Caki2 (cell line): ENCODE data around the gene ARHGEF3. TPM values are rescaled to one million over a fixed set of nuclear protein-coding genes. Genes with fewer than 3 reads are reported as not detected.

Experiments used
- total RNA-seq: library from RNA; depleted of rRNA; stranded (reverse); fragments of >200 nt; shearing (Covaris generic); gene quantifications from 2 replicates; pipeline ENCODE4 v1.2.3, GENCODE V29; 2014; ENCODE audit warnings: low replicate concordance; rRNA removed

The ARHGEF3 gene
- total RNA-seq, 1 experiment from 2014 or later, result 4.6 TPM

Other genes with a start within 250 kb of the ARHGEF3 start
- gene CCDC66, start 244.8 kb downstream of the ARHGEF3 start, total RNA-seq, result 6.8 and 20.2 TPM in 2 replicates
- gene TASOR, start 118.7 kb downstream of the ARHGEF3 start, total RNA-seq, result 36.8 and 44.8 TPM in 2 replicates